ENCODE results near the gene EPS8L1. TPM values are rescaled to one million over a fixed set of nuclear protein-coding genes. Genes with fewer than 3 reads are reported as not detected.

Gene EPS8L1
- total RNA-seq, 1 experiment from 2014 or later, result 10.2 TPM

- Histone ChIP-seq H3K4me3 (ENCODE audit: low read depth, low read length, poor library complexity, severe bottlenecking) (no peak overlapping the region), H3K4me1 (ENCODE audit: insufficient read depth, low read length, poor library complexity, severe bottlenecking) (peaks cover 8% of the 10 kb centered on the region), H3K9me3 (ENCODE audit: low read depth, low read length, poor library complexity, severe bottlenecking) (no peaks in the 10 kb centered on the region), H3K36me3 (ENCODE audit: insufficient read depth, low read length, poor library complexity, severe bottlenecking) (peaks cover 2% of the 10 kb centered on the region), H3K27ac (ENCODE audit: low read depth, low read length, poor library complexity, severe bottlenecking) (no peak overlapping the region), H3K27me3 (replicated peaks; ENCODE audit: insufficient read depth, low read depth, low read length, poor library complexity) (no peaks in the 10 kb centered on the region)
- DNase-seq (ENCODE audit: low spot score), result no peak
- ChIA-PET CTCF (no interaction called here), POLR2A (ENCODE audit: low non-redundant PET) (no interaction called here)
- intact Hi-C loops (cut with micrococcal nuclease; ENCODE audit: unreplicated experiment), result no loop called here
- TF ChIP-seq EZH2 (IDR thresholded peaks at IDR 0.05; ENCODE audit: borderline replicate concordance, low read depth, low read length, poor library complexity, severe bottlenecking) (no peak), CTCF (conservative IDR thresholded peaks at IDR 0.05; ENCODE audit: low read depth, low read length) (no peak)
- no TSS peak for BruUV-seq (replicated peaks)
Observed at GRCh38 chr19:55111238-55111831, 35.7 kb downstream of the EPS8L1 start.

GRCh38 chr19:55112246-55112776 is 36.6 kb downstream of the EPS8L1 start:
- peaks cover 2% of the 10 kb centered on the region for H3K36me3 ChIP-seq (ENCODE audit: insufficient read depth, low read length, poor library complexity, severe bottlenecking)
- H3K27me3 ChIP-seq (replicated peaks; ENCODE audit: insufficient read depth, low read depth, low read length, poor library complexity), result no peaks in the 10 kb centered on the region
- H3K9me3 ChIP-seq (ENCODE audit: low read depth, low read length, poor library complexity, severe bottlenecking), result no peaks in the 10 kb centered on the region
- CTCF ChIA-PET, result no interaction called here
- H3K4me1 ChIP-seq (ENCODE audit: insufficient read depth, low read length, poor library complexity, severe bottlenecking), result peaks cover 8% of the 10 kb centered on the region
- TF ChIP-seq EZH2 (IDR thresholded peaks at IDR 0.05; ENCODE audit: borderline replicate concordance, low read depth, low read length, poor library complexity, severe bottlenecking) (no peak), CTCF (conservative IDR thresholded peaks at IDR 0.05; ENCODE audit: low read depth, low read length) (no peak)
- H3K4me3 ChIP-seq (ENCODE audit: low read depth, low read length, poor library complexity, severe bottlenecking), result no peak overlapping the region
- POLR2A ChIA-PET (ENCODE audit: low non-redundant PET), result no interaction called here
- H3K27ac ChIP-seq (ENCODE audit: low read depth, low read length, poor library complexity, severe bottlenecking), result no peak overlapping the region
- no TSS peak for BruUV-seq (replicated peaks)
- intact Hi-C loops (cut with micrococcal nuclease; ENCODE audit: unreplicated experiment), result no loop called here
- DNase-seq (ENCODE audit: low spot score), result no peak

GRCh38 chr19:55112777-55113569 is 37.3 kb downstream of the EPS8L1 start:
- intact Hi-C loops (cut with micrococcal nuclease; ENCODE audit: unreplicated experiment), result no loop called here
- ChIA-PET CTCF (no interaction called here), POLR2A (ENCODE audit: low non-redundant PET) (no interaction called here)
- BruUV-seq (replicated peaks), result no TSS peak
- no peak overlapping the region for H3K27ac ChIP-seq (ENCODE audit: low read depth, low read length, poor library complexity, severe bottlenecking)
- peaks cover 2% of the 10 kb centered on the region for H3K36me3 ChIP-seq (ENCODE audit: insufficient read depth, low read length, poor library complexity, severe bottlenecking)
- no peaks in the 10 kb centered on the region for H3K9me3 ChIP-seq (ENCODE audit: low read depth, low read length, poor library complexity, severe bottlenecking)
- no peaks in the 10 kb centered on the region for H3K27me3 ChIP-seq (replicated peaks; ENCODE audit: insufficient read depth, low read depth, low read length, poor library complexity)
- no peak for TF ChIP-seq CTCF (conservative IDR thresholded peaks at IDR 0.05; ENCODE audit: low read depth, low read length)
- no peak for TF ChIP-seq EZH2 (IDR thresholded peaks at IDR 0.05; ENCODE audit: borderline replicate concordance, low read depth, low read length, poor library complexity, severe bottlenecking)
- no peak for DNase-seq (ENCODE audit: low spot score)
- peaks cover 8% of the 10 kb centered on the region for H3K4me1 ChIP-seq (ENCODE audit: insufficient read depth, low read length, poor library complexity, severe bottlenecking)
- H3K4me3 ChIP-seq (ENCODE audit: low read depth, low read length, poor library complexity, severe bottlenecking), result no peak overlapping the region
